Measurements from ENCODE around the gene SEPHS1.

- TF ChIP-seq CTCF (IDR thresholded peaks at IDR 0.05) (peak in 1 of 6 experiments; percentile 2), POLR2A (IDR thresholded peaks at IDR 0.05) (peak; percentile 61 to 98)
Measured at GRCh38 chr10:13299437-13300287, 48.4 kb downstream of the SEPHS1 start, which contains the start of gene PHYH.

Data from thyroid gland (tissue), 4 donors.